NB4 (cell line): ENCODE measurements around the gene BAK1.

Experiments
- CTCF ChIP-seq: IDR thresholded peaks from one replicate; pipeline ENCODE4 v1.5.1; 2012; ENCODE audit warnings: low read depth, low read length
- POLR2A ChIP-seq: IDR thresholded peaks from 2 replicates; pipeline ENCODE4 v1.6.1; 2011; ENCODE audit warnings: mild to moderate bottlenecking; ENCODE audit not compliant: insufficient read length; ENCODE audit errors: extremely low read depth

GRCh38 chr6:33577106-33577535 lies 3.0 kb downstream of the BAK1 start:
- no peak for TF ChIP-seq CTCF
- no peak for TF ChIP-seq POLR2A
